Left kidney (tissue), 2 donors: ENCODE measurements around the gene GDF10. TPM values are rescaled to one million over a fixed set of nuclear protein-coding genes. Genes with fewer than 3 reads are reported as not detected.

ENCODE experiments used
- DNase-seq: peaks from one replicate; pipeline ENCODE4 v3.0.0-alpha.2; 2013
- polyA plus RNA-seq: library from polyadenylated mRNA; unstranded; fragments of 120-200 nt; gene quantifications from one replicate; pipeline ENCODE4 v1.2.1, GENCODE V29; 2013; ENCODE audit not compliant: insufficient read length

Gene GDF10
- polyA plus RNA-seq, 1 donor = 1.6 TPM

DNA sequence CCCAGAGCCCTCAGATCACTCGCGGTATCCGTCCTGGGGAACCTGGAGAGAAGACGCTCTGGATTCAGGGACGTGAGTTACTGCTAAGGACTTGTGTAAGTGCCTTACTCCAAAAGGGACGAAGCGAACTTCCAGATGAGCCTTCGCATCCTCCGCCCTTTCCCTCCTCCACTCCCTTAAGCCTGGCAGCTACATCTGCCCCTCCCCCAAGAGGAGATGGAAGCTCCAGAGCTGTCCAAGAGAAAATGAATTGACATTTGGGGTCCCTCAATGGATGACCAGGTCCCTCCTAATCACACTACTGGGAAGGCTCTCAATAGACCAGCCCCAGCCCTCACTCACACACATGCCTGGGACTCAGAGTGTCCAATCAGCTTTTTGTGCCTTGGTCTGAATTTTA is 31.3 kb upstream of the GDF10 start:
- no peak for DNase-seq

DNA sequence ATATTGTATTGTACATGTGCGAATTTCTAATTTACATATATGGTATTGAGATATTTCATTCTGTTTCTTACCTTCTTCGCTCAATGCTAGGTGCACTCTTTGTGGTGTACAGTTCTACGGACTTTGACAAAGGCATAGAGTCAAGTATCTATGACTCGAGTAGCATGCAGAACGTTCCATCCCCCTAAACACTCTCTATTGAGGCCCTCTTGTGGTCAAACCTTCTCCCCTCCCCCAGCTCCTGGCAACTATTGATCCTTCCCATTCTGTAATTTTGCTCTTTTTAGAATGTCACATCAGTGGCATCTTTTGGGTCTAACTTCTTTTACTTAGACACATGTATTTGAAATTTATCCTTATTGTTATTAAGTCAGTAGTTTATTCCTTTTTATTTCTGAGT is 30.7 kb upstream of the GDF10 start:
- DNase-seq = no peak

DNA sequence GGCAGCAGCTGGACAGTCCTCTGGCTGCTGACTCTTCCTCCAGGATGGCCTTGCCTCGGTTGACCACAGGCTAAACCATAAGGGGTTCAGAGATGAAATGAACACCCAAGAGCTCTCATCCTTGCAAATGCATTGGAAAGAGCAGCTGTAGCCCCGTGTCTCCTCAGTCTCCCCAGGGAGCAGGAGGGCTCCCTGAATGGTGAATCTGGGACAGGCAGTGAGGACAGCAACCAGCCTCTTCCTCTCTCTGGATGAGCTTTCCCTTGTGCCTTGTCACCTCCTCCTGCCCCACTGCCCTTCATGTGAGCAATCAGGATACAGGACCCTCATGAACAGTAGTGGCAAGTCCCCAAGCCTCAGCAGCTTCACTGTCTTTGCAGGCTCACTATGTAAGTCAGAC is 23.9 kb upstream of the GDF10 start:
- no peak for DNase-seq

DNA sequence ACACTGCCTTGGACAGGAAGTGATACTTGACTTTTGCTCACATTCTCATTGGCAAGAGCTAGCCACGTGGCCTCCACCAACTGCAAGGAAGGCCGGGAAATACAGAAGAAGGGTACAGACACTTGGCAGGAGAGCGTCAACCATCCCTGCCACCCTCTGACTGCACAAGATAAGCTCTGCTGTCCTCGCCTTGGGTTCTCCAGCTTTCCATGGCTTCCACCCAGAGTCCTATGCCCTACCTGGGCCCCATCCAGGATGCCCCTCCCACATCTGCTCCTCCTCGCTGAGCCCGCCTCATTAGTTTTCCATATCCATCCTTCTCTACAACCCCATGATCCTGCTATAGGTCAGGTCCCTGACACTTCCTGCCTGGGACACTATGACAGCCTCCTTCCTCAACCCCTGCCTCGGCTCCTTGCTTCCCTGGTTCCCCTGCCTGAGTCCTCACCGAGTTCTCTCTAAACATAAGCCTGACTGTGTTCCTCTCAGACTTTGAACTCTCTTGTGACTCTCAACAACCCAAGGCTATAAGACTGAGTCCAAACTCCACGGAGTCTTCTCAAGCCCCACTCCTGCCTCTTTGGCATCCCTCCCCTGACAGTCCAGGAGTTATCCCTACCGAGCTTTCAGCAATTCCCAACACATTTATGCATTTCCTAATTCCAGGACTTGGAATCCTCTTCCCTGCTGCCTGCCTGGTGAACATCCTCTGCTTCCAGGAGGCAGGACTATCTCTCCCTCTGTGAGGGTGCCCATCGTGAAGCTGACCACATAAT is 23.2 kb upstream of the GDF10 start:
- no peak for DNase-seq

DNA sequence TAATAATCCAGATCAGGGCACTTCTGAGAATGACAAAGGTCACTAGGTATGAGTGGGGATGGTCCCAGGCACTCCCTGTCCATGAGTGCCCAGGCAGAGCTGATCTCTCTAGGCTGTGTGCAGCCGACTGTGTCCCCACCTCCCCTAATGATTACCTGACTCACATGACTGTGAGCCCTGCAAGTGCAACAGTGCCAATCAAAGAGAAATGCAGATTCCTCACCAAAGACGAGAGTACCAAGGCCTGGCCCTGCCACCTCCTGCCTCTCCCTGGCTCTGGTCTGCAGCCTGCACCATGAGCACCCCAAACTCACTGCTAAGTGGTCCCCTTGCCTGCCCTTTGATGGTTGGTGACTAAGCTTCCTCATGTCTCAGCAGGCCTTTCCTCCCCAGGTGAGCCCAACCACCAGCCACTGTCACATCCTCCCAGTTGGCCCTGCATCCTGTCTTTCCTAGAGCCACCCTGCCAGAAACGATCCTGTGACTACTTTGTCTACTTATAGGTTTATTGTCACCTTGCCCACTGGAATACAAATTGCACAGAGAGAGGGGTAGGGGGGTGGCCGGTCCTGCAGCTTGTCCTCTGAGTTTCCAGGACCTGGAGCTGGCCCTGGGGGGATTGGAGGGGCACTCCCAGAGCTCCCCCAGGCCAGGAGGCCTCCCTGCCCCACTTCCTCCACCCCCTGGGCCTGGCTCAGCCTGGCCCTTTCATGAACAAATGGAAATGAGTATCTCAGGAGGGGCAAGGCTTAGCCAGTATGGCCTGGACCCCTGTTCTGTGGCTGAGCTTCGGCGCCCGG is 22.4 kb upstream of the GDF10 start:
- no peak for DNase-seq

DNA sequence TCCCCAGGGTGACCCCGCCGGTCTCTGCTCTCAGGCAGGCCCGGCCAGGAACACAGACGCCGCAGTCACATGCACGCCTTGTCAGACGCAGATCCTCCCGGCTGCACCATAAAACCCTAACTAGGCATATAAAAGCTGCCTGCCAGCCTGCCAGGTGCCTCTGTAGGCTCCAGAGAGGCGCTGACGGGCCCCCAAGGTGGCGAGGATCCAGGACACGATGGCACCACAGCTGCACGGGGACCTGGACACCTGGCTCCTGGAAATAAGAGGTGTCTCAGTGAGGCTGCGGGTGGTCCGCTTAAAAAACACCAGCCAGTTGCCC is 21.9 kb upstream of the GDF10 start:
- DNase-seq = no peak

DNA sequence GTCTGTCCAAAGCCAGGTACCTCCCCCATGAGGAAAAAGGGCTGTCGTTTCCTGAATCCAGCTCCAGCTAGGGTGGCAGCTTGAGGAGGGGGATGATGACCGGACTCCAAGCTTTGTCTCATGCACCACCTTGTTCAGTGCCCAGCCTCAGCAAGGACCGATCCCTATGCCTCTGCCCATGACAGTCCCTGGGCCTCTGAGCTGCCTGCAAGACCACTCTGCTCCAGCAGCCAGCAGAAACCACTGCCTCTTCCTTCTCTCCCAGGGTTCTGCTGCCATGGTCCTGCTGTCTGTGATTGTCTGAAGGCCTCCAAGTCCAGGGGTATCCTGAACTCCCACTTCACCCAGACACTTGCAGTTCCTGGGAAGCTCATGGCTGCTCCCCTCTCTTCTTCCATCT is 21.3 kb upstream of the GDF10 start:
- no peak for DNase-seq

DNA sequence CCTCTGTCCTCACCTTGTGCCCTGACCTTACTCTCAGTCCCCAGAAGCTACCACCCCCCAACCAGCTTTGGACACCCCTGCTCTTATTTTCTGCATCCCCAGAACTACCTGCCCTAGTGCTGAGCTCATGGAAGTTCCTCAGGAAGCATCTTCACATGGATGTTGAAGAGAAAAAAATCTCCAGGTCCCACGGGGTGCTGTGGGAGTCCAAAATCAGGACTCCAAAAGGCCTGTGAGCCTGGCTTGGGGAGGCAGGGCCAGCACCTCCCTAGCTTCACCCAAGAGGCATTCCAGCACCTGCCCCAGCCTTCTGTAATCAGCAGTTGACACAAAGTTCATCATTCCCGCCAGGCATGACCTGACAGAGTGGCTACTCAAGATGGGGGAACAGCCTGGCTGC is 20.7 kb upstream of the GDF10 start:
- DNase-seq = no peak

DNA sequence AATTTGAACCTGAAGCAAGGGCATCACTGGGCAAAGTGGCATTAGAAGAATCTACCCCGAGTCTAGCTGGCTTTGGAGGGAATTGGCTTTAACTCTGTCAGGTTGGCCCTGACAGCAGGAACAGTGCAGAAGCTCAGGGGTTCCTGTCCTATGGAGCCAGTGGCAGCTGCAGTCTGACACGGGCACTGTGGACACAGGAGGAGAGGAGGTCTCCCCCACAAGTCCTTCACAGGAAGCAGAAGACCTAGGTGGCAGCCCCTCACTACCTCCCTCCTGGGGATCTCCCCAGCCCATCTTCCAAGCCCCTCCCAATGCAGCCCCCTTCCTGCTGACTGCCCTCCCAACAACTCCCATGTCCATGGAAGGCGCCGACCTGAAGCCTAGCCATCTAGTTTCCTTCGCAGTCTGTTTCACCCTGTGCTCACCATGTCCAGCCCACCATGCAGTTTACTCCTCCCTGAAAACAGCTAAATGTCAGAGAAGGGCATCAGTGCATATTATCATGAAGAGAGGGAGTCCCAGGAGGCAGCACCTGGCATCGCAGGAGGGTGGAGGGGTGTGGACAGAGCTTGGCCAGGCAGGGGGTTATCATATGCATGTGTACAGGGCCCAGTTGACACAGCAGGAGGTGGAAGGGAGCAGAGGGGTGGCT is 17.9 kb upstream of the GDF10 start:
- no peak for DNase-seq

DNA sequence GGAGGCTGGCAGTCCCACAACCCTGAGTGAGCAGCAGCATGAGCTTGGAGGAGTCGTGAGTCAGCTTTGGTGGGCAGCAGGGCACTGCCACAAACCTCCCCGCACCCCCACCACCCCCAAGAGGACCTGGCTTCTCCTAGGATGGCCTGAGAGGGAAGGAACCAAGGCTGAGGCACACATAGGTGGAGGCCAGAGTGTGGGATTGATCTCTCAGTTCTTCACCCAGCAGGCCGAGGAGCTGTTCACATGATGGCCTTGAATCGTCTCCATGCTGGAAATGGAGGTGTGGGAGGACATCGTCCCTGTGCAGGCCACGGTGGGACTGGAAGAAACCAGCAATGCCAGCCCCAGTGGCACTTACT is 17.4 kb upstream of the GDF10 start:
- no peak for DNase-seq

DNA sequence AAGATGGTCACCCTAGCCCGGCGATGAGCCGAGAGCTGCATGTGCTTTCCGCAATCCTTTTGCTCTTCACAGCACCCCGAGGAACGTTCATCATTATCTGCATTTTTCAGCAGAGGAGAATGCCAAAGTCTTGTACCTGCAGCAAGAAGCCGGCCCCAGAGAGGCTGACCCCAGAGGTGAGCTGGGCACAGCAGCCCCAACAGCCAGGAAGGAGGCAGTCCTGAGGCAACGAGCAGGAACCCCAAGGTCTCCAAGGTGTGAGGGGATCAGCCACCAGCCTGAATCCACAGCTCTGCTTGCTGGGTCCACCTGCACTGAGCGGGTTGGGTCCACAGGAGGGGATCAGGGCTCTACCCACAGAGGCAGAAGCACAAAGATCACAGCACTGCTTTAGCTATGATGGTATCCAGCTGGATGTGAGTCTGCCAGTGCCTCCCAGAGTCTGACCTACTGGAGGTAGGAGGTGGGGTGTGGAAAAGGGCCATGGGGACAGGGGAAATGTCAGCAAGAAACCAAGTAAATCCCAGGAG is 16.8 kb upstream of the GDF10 start:
- DNase-seq = no peak

DNA sequence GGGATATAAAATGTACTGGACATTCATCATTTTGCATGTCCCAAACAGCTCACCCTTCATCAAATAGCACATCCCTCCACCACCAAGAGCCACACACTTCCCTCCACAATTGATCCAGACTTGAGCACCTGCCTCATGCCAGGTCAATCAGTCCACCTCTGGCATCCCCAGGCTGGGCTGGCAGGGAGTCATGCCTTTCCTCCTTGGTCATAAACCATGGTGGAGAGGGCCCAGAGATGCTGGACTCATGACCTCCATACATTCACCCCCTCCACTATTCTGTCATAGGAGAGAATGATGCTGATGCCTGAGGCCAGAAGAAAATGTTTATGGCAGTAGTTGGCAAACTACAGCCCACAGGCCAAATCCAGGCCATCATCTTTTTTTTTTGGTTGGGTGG is 16.1 kb upstream of the GDF10 start:
- DNase-seq = no peak

DNA sequence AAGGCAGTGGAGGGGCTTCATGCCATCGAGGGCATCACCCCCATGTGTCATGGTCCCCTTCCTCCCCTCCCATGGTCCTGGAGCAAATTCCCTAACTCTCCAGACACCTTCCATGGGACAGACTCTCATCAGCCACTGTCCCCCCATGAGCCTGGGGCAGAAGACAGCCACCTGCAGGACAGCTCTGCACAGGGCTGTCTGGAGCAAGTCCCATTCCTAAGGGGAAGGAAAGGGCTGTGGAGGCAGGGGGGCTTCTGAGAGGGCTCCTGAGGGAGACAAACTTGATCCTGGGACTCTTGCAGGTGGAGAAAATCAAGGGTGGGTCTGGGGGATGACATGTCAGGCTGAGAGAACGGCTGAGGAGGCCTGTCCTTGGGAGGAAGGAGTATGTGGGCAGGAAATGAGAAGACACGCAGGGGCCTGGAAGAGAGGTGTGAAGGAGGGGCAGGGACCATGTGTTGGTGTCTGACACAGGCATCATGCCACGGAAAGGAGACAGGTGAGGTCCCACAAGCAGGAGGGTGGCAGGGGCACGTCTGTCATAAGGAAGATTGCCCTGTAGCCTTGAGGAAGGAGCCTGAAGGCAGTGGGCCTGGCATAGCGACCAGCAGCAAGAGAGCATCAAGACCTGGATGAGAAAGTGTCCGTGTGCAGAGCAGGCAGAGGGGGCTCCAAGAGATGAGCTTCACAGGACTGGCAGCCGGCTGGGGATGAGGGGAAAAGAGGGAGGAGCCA is 14.4 kb upstream of the GDF10 start:
- DNase-seq = no peak

DNA sequence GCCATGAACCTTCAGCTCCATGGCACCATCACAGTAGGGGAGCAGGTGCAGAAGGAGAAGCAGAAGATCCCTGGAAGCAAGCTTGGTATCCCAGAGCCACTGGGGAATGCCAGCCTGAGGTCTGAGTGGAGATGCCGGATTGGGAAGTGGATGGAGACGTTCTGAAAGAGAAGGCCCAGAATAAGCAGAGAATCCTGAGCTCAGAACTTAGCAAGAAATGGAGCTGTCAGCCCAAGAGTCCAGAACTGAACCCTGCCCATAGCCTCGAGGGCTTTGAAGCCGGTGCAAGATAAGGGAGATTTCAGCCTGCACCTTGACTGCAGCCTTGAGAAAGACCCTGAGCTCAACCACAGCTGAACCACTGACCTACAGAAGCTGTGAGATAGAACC is 13.9 kb upstream of the GDF10 start:
- no peak for DNase-seq

DNA sequence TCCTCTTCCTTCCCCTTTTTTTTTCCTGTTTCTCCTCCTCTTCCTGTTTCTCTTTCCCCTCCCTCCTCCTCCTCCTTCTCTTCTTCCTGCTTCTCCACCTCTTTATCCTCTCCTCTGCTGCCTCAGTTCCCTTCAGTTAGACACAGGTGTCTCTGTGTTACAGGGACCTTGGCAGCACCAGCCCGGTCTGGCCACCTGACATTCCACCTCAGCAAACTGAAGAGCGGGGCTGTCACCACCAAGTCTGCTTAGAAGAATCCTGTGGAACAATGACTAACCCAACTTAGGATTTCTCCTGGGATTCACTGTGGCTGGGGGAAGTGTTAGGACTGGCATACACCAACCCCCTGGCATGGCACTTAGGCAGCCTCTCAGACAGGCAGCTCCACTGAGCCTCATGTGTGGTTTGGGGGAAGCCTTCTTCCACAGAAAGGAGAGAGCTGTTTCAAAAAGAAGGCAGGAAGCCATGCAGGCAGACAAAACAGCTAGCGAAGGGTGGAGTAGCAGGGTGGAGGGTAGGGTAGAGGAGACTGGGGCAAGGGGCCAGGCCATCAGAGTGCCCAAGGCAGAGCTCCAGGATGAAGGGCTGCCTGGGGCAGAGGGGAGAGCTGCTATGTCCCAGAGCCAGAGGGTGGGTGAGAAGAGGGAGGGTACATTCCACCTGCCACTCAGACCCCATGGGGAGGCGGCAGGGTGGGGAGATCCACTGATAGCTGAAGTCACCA is 13.2 kb upstream of the GDF10 start:
- DNase-seq = no peak

DNA sequence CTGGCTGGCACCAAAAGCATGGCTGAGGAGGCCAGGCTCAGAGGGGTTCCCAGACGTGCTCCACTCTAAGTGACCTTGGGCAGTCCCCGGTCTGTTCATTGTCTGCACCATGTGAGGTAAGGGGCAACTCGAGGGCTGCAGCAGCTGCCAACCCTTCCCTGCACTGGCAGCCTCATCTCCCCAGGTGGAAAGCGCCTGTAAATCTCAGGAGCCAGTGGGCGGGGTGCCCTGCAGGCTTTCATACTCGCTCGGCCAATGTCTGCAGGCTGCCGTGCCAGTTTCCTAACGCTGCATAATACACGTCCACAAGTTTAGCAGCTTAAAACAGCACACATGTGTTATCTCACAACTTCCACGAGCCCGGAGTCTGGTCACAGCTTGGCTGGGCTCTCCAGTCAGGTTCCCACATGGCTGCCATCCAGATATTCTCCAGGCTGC is 12.6 kb upstream of the GDF10 start:
- no peak for DNase-seq

DNA sequence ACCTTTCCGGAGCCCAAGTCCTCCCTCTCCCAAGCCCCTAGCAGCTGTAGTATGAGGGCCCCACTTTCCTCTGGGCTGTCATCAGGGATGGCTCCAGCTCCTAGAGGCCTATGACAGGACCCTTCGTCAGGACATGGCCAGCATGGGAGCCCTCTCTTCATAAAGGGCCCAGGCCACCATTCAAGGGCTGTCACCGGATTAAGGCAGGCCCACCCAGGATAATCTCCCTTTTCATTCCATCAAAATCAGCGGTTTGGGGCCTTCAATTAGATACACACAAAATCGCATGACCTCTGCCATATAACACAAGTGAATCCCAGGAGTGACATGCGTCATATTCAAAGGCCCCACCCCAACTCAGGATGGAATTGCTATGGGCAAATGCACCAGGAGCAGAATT is 12.2 kb upstream of the GDF10 start:
- DNase-seq = no peak

DNA sequence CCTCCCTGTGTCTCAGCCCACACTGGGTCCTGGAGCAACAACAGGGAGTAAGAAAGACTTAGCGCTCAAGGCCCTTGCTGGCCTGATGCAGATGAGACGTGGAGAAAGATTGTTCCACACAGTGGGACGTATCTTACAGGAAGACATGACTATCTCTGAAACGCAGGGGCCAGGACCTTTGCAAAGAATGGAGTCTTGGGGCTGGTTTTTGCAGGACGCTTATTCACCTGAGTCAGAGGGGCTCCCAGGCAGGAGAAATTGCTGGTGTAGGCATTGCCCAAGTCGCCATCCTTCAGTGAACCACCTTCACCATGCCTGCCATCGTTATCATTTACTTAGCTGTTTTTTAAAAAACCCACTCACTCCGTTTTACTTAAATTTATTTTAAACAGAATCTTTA is 11.8 kb upstream of the GDF10 start:
- DNase-seq = no peak

DNA sequence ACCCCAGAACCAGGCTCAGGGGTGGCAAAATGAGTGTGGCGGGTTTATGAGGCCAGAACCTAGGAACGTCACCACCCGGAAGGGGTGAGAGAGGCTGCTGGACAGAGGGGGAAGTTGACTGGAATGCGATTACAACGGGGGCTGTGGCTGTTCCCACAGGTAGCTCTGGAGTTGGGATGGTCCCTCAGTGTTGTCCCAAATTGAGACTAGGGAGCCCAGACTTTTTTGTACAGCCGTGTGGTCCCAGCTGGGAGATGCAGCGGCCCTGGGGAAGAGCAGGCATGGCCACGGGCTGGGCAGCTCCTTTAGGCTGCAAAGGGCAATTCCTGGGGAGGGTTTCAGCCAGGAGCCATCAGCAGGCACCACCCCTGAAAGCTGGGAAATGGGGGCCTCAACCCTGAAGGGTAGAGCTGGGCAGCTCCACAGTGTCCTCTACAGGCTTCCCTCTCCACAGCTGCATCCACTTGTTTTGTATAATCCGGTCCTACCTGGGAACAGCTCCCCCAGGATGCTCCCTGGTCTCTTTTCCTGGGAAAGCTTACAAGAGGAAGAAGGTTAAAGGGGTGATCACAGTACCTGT is 11.0 kb upstream of the GDF10 start:
- no peak for DNase-seq

DNA sequence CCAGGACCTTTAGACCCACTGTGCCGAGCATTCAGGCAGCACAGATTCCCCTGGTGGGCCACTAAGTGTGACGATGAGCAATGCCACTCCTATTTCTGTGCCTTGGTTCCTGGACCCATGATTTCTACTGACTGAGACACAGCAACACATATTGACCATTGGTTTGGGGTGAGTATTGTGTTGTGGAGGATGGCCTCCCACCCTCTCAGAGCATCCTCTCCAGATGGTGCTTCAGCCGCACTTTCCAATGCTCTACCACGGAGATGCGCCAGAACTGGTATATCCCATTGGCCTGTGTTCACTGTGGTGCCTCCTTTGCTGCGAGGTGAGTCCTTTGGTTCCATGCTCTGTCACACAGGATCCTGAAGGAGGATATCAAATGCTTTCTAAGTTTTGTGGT is 10.1 kb upstream of the GDF10 start:
- DNase-seq = no peak

DNA sequence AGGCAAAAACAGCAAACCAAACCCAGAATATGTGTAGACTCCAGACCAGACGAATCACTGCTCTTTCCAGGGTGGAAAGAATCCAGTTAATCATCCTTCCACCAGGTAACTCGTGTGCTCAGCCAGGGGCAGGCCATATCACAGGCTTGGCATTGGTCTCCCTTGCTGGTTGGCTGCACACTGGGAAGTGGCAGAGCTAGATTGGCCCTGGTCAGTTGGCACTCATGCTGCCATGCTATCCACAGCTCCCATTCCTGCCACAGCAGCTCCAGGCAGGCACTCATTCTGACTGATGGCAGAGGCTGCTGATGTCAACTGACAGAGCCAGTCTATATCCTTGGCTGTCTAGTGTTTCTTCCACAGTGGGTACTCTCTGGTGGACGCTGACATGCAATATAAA is 9.7 kb upstream of the GDF10 start:
- DNase-seq = no peak

DNA sequence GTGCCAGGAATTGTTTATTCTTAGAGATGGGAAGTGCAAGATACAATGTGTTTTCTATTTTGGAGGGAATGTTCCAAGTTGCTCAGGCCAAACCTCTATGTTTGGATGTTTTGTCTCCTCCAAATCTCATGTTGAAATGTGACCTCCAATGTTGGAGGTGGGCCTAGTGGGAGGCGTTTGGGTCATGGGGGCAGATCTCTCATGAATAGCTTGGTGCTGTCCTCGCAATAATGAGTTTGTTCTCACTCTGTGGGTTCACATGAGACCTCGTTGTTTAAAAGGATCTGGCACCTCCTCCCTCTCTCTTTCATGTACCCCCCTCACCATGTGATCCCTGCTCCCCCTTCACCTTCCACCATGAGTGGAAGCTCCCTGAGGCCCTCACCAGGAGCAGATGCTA is 8.3 kb upstream of the GDF10 start:
- no peak for DNase-seq
